Measurements from ENCODE around the gene TMEM97. TPM values are rescaled to one million over a fixed set of nuclear protein-coding genes. Genes with fewer than 3 reads are reported as not detected.

Gene TMEM97
- total RNA-seq, 2 experiments from 2014 or later = 2.6 to 3.7 TPM

- H3K4me3 Mint-ChIP-seq = no peak overlapping the region
- no peaks in the 10 kb centered on the region for H3K27me3 ChIP-seq (ENCODE audit: control insufficient read depth in 1 of 2, insufficient read depth in 2 of 2, low read length in 2 of 2)
- no peak for DNase-seq
- H3K27me3 Mint-ChIP-seq = no peaks in the 10 kb centered on the region
- peaks cover 43% of the 10 kb centered on the region for H3K36me3 Mint-ChIP-seq (ENCODE audit: low read depth)
- ATAC-seq (ENCODE audit: poor library complexity) = no peak
- no peaks in the 10 kb centered on the region for H3K9me3 ChIP-seq (ENCODE audit: control insufficient read depth in 1 of 2, insufficient read depth in 1 of 2, low read length in 2 of 2)
- ChIA-PET POLR2A (interaction anchor here (1.8 kb wide), 1 partner anchor 9 kb away, joined by 7 read pairs; the partner anchor contains the start of genes IFT20 and TNFAIP1), CTCF (no interaction called here)
- TF ChIP-seq, protein P1, sequence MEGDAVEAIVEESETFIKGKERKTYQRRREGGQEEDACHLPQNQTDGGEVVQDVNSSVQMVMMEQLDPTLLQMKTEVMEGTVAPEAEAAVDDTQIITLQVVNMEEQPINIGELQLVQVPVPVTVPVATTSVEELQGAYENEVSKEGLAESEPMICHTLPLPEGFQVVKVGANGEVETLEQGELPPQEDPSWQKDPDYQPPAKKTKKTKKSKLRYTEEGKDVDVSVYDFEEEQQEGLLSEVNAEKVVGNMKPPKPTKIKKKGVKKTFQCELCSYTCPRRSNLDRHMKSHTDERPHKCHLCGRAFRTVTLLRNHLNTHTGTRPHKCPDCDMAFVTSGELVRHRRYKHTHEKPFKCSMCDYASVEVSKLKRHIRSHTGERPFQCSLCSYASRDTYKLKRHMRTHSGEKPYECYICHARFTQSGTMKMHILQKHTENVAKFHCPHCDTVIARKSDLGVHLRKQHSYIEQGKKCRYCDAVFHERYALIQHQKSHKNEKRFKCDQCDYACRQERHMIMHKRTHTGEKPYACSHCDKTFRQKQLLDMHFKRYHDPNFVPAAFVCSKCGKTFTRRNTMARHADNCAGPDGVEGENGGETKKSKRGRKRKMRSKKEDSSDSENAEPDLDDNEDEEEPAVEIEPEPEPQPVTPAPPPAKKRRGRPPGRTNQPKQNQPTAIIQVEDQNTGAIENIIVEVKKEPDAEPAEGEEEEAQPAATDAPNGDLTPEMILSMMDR (IDR thresholded peaks at IDR 0.05) = no peak
- intact Hi-C loops (cut with DNase I, micrococcal nuclease) = no loop called here
- no peak overlapping the region for H3K27ac Mint-ChIP-seq
- H3K27ac ChIP-seq (ENCODE audit: low read depth in 1 of 2, low read length in 2 of 2) = no peak overlapping the region
- H3K36me3 ChIP-seq (ENCODE audit: insufficient read depth, low read length) = peaks cover 29% of the 10 kb centered on the region
- H3K4me3 ChIP-seq (ENCODE audit: low read length) = no peak overlapping the region
- no peaks in the 10 kb centered on the region for H3K9me3 Mint-ChIP-seq
- no peaks in the 10 kb centered on the region for H3K4me1 Mint-ChIP-seq (ENCODE audit: low read depth)
- H3K4me1 ChIP-seq (ENCODE audit: insufficient read depth, low read length) = no peaks in the 10 kb centered on the region
These were observed 7.1 kb downstream of the TMEM97 start for GRCh38 chr17:28326114-28326513.

DNA sequence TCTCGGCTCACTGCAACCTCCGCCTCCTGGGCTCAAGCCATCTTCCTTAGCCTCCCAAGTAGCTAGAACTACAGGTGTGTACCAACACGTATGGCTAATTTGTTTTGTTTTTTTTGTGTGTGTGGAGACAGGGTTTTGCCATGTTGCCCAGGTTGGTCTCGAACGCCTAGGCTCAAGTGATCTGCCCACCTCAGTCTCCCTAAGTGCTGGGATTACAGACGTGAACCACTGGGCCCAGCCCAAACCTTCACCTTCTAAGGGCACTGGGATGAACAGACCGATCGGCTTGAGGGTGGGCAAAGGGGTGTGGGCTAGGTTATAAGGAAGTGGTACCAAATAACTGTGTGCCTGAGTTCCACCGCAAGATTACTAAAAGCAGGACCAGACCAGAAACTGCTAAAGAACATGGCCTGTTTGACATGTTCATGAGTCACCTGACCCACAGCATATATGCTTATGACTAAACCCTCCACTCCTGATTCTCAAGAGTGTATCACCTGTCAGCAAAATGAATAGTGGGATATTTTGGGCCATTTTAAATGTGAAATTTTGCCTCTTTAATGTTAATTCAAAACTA, 8.1 kb downstream of the TMEM97 start:
- H3K36me3 ChIP-seq (ENCODE audit: insufficient read depth, low read length) = peaks cover 39% of the 10 kb centered on the region
- H3K4me3 ChIP-seq (ENCODE audit: low read length) = no peak overlapping the region
- no peak overlapping the region for H3K4me3 Mint-ChIP-seq
- no peak for DNase-seq
- peaks cover 52% of the 10 kb centered on the region for H3K36me3 Mint-ChIP-seq (ENCODE audit: low read depth)
- peaks cover 2% of the 10 kb centered on the region for H3K4me1 Mint-ChIP-seq (ENCODE audit: low read depth)
- no peaks in the 10 kb centered on the region for H3K9me3 ChIP-seq (ENCODE audit: control insufficient read depth in 1 of 2, insufficient read depth in 1 of 2, low read length in 2 of 2)
- H3K27ac ChIP-seq (ENCODE audit: low read depth in 1 of 2, low read length in 2 of 2) = no peak overlapping the region
- ATAC-seq (ENCODE audit: poor library complexity) = no peak
- H3K9me3 Mint-ChIP-seq = no peaks in the 10 kb centered on the region
- TF ChIP-seq, protein P1 (IDR thresholded peaks at IDR 0.05) = no peak
- ChIA-PET POLR2A (no interaction called here), CTCF (no interaction called here)
- no peak overlapping the region for H3K27ac Mint-ChIP-seq
- no peaks in the 10 kb centered on the region for H3K27me3 Mint-ChIP-seq
- no peaks in the 10 kb centered on the region for H3K27me3 ChIP-seq (ENCODE audit: control insufficient read depth in 1 of 2, insufficient read depth in 2 of 2, low read length in 2 of 2)
- intact Hi-C loops (cut with DNase I, micrococcal nuclease) = no loop called here
- H3K4me1 ChIP-seq (ENCODE audit: insufficient read depth, low read length) = no peaks in the 10 kb centered on the region

DNA sequence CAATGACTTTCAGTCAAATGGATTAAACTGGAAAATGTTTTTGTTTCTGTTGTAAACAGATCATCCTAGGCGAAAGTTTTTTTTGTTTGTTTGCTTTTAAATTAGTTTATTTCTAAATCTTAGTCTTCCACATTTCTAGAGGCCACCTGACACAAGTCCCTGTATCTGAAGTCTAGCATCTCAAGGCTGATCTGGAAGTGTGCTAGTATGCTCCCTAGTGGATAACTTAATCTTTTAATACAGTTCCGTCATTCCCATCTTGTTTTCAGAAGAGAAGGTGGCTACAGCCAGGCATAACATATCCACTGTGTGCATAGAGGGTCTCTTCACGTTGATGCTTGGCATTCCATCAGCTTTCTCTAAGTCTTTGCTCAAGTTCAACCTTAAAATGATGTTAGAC, 8.7 kb downstream of the TMEM97 start:
- no peak overlapping the region for H3K27ac ChIP-seq (ENCODE audit: low read depth in 1 of 2, low read length in 2 of 2)
- POLR2A ChIA-PET = no interaction called here
- H3K36me3 ChIP-seq (ENCODE audit: insufficient read depth, low read length) = peaks cover 42% of the 10 kb centered on the region
- Mint-ChIP-seq H3K9me3 (no peaks in the 10 kb centered on the region), H3K27me3 (no peaks in the 10 kb centered on the region), H3K36me3 (ENCODE audit: low read depth) (peaks cover 57% of the 10 kb centered on the region), H3K4me3 (no peak overlapping the region), H3K27ac (no peak overlapping the region), H3K4me1 (ENCODE audit: low read depth) (peaks cover 7% of the 10 kb centered on the region)
- H3K4me3 ChIP-seq (ENCODE audit: low read length) = no peak overlapping the region
- TF ChIP-seq, protein P1 (IDR thresholded peaks at IDR 0.05) = no peak
- CTCF ChIA-PET = no interaction called here
- no peak for DNase-seq
- ATAC-seq (ENCODE audit: poor library complexity) = no peak
- no peaks in the 10 kb centered on the region for H3K4me1 ChIP-seq (ENCODE audit: insufficient read depth, low read length)
- intact Hi-C loops (cut with DNase I, micrococcal nuclease) = no loop called here
- no peaks in the 10 kb centered on the region for H3K27me3 ChIP-seq (ENCODE audit: control insufficient read depth in 1 of 2, insufficient read depth in 2 of 2, low read length in 2 of 2)
- H3K9me3 ChIP-seq (ENCODE audit: control insufficient read depth in 1 of 2, insufficient read depth in 1 of 2, low read length in 2 of 2) = no peaks in the 10 kb centered on the region

Data from CD4-positive, alpha-beta T cell (primary cell).